Immature natural killer cell (primary cell): Measurements from ENCODE around the gene AP4E1. TPM values are rescaled to one million over a fixed set of nuclear protein-coding genes. Genes with fewer than 3 reads are reported as not detected.
"Not testable (repeated sequence)": the region's sequence is repeated elsewhere in the genome, so short reads cannot be mapped to it uniquely, and the experiment has no call there.

Source experiments
- DNase-seq, 3 donors: peaks; one replicate each; pipeline ENCODE4 v3.0.0; 2022; ENCODE audit warnings: mixed read lengths in 1 of 3
- H3K27ac Mint-ChIP-seq, 6 donors: one replicate each; pipeline ENCODE4 v1.8.0; 2020; ENCODE audit warnings: mixed read lengths in 6 of 6, mild to moderate bottlenecking in 5 of 6, inconsistent platforms in 4 of 6, moderate library complexity in 3 of 6
- H3K27me3 Mint-ChIP-seq, 3 donors: one replicate each; pipeline ENCODE4 v1.8.0; 2020 to 2021; ENCODE audit warnings: low read depth in 3 of 3, mild to moderate bottlenecking in 3 of 3, mixed read lengths in 3 of 3, moderate library complexity in 3 of 3, inconsistent platforms in 1 of 3
- H3K36me3 Mint-ChIP-seq, 3 donors: one replicate each; pipeline ENCODE4 v1.8.0; 2020; ENCODE audit warnings: mixed read lengths in 3 of 3, inconsistent platforms in 2 of 3, mild to moderate bottlenecking in 2 of 3
- H3K4me1 Mint-ChIP-seq, 2 donors: one replicate each; pipeline ENCODE4 v1.8.0; 2020; ENCODE audit warnings: inconsistent platforms in 2 of 2, mild to moderate bottlenecking in 2 of 2, mixed read lengths in 2 of 2, moderate library complexity in 1 of 2
- H3K4me3 Mint-ChIP-seq, 5 donors: one replicate each; pipeline ENCODE4 v1.8.0; 2020; ENCODE audit warnings: mild to moderate bottlenecking in 5 of 5, mixed read lengths in 5 of 5, inconsistent platforms in 3 of 5, moderate library complexity in 3 of 5
- H3K9me3 Mint-ChIP-seq, 6 donors: one replicate each; pipeline ENCODE4 v1.8.0; 2020; ENCODE audit warnings: mild to moderate bottlenecking in 6 of 6, mixed read lengths in 6 of 6, inconsistent platforms in 4 of 6, moderate library complexity in 3 of 6
- polyA plus RNA-seq, 3 donors: library from polyadenylated mRNA; unstranded; fragments of 300-500 nt; fragmentation: Illumina TruSeq; gene quantifications; one replicate each; pipeline ENCODE4 v1.2.3, GENCODE V29; 2021

The AP4E1 gene
- polyA plus RNA-seq, 3 donors from 2014 or later = 2.3 to 7.0 (median 3.2) TPM

DNA sequence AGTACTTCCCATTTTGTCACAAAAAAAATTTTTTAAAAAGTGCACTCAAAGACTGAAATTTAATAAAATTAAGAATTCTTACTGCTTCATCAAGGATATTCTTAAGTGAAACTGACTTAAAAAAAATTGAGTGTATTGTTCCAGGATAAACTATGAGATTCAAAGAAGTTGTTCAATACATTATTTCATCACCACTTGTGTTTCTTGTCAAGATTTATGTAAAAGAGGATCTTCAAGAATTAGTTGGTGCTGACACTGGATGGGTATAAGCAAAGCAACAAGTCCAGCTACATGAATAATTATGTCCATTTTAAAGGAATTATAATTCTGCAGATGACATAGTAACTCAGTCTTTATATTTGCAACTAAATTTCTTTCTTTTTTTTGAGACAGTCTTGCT is 4.3 kb upstream of the AP4E1 start:
- Mint-ChIP-seq H3K4me3 (no peak overlapping the region), H3K4me1 (peaks cover 12 to 29% of the 10 kb centered on the region in 2 donors)

DNA sequence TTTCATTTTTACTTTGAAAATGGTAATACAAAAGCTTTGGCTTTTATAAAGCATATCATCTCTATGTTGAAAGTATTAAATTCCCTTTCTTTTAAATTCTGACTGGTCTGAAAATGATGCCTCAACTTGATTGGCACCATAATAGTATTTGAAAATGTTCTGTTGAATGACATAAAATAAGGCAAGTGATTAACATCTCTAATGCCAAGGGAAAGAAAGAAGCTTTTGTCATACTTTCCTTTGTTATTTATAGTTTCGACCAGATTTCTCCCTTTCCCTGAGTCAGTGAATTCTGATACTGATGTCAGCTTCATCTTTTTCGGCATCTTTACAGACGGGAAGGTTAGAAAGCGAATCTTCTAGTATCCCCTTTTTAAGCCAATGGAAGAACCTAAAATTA is 3.4 kb upstream of the AP4E1 start:
- DNase-seq = no peak
- Mint-ChIP-seq H3K4me1 (peaks cover 18 to 35% of the 10 kb centered on the region in 2 donors), H3K9me3 (no peaks in the 10 kb centered on the region), H3K27ac (peak overlapping the region in 5 of 6 donors; percentile 30 to 64 (median 58)), H3K36me3 (peaks cover 0 to 3% (median 0%) of the 10 kb centered on the region in 3 donors), H3K4me3 (no peak overlapping the region), H3K27me3 (peaks cover 11 to 23% (median 16%) of the 10 kb centered on the region in 3 donors)

More for the DNA sequence above, 4.3 kb upstream of the AP4E1 start:
- H3K27ac Mint-ChIP-seq = no peak overlapping the region
- no peaks in the 10 kb centered on the region for H3K9me3 Mint-ChIP-seq
- H3K27me3 Mint-ChIP-seq = peaks cover 11 to 22% (median 16%) of the 10 kb centered on the region in 3 donors
- peaks cover 0 to 3% (median 0%) of the 10 kb centered on the region in 3 donors for H3K36me3 Mint-ChIP-seq
- no peak for DNase-seq

DNA sequence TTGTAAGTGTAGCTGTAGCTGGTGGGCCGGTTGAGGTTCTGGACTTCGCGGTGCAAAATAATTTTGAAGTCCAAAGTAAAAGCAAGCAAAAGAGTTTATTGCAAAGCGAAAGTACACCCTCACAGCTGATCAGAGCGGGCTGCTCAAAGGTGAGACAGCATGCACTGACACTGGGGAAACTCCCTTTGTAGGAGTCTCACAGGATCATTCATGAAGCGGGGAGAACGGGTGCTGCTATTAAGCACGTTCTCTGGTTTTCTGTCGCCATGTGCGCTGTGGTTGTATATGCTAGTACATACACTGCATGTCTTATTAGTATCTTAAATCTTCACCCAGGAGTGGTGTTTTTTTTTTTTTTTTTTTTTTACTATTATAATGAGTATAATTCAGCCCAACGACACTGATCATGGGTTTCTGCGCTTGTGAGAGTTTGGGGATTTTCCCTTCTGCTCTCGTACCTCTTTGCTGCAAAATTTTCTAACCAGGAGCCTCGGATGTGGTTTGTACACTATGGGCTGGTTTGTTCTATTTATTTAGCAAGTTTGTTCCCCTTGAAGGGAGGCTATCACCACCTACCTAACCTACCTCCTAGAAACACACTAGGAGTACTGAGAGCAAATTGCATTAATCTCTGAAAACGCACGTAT is 1.4 kb upstream of the AP4E1 start:
- peak overlapping the region; percentile 88 to 96 (median 90) for H3K4me3 Mint-ChIP-seq
- peak overlapping the region; percentile 96 to 100 (median 99) for H3K27ac Mint-ChIP-seq
- peaks cover 0 to 4% (median 2%) of the 10 kb centered on the region in 3 donors for H3K36me3 Mint-ChIP-seq
- H3K27me3 Mint-ChIP-seq = peaks cover 11 to 24% (median 16%) of the 10 kb centered on the region in 3 donors
- peaks cover 27 to 41% of the 10 kb centered on the region in 2 donors for H3K4me1 Mint-ChIP-seq
- peak; percentile 82 to 83 (median 83) for DNase-seq
- H3K9me3 Mint-ChIP-seq = no peaks in the 10 kb centered on the region

DNA sequence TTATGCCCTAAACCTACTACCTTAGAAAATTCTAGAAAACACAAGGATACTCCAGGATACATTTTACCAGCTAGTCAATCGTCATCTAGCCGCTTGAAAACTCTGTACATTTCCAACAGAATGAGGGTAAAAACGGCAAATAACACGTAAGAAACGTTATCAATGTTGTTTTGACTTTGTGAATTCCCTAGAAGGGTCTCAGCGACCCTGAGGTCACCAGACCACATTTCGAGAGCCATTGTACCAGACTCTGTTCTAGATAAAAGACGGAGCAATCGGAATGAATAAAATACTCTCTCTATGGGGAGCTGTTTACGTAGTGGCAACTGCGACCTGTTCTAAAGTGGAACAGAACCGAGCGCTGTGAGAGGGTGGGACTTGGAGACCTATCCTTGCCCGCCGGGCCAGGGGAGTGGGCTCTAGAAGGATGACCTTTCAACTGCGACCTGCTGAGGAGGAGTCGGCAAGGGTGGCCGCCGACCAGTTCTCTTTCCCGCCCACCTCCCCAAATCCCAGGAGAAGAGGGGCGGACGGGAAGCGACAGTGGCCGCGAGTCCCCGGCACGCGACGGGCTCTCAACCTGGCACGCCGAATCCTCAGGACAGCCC is 778 bp upstream of the AP4E1 start:
- Mint-ChIP-seq H3K9me3 (no peaks in the 10 kb centered on the region), H3K4me3 (peak overlapping the region; percentile 88 to 96 (median 90)), H3K27ac (peak overlapping the region; percentile 96 to 100 (median 99)), H3K36me3 (peaks cover 0 to 3% (median 2%) of the 10 kb centered on the region in 3 donors), H3K4me1 (peaks cover 27 to 36% of the 10 kb centered on the region in 2 donors), H3K27me3 (peaks cover 11 to 24% (median 17%) of the 10 kb centered on the region in 3 donors)
- peak; percentile 49 to 58 (median 50) for DNase-seq

DNA sequence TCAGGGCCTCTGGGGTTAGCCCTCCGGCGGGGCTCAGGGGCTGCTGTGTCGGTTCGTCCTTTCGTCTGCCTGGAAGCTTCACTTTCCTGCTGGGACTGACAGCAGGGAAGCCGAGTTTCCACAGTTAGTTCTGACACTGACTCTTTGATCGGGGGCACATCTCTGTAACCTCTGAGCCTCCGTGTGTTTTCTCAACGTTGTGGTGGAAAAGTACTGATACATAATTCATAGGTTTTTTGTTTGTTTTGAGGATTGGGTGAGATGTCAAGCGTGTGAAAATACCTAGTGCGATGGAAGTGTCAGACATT is 481 bp downstream of the AP4E1 start:
- H3K27ac Mint-ChIP-seq = peak overlapping the region; percentile 90 to 100 (median 96)
- peaks cover 2 to 10% (median 3%) of the 10 kb centered on the region in 3 donors for H3K36me3 Mint-ChIP-seq
- H3K27me3 Mint-ChIP-seq = peaks cover 11 to 24% (median 17%) of the 10 kb centered on the region in 3 donors
- H3K4me3 Mint-ChIP-seq = peak overlapping the region; percentile 88 to 96 (median 90)
- no peaks in the 10 kb centered on the region for H3K9me3 Mint-ChIP-seq
- peaks cover 29 to 42% of the 10 kb centered on the region in 2 donors for H3K4me1 Mint-ChIP-seq
- DNase-seq = no peak

GRCh38 chr15:50910426-50910795 is 1.9 kb downstream of the AP4E1 start:
- H3K4me1 Mint-ChIP-seq = peaks cover 29 to 42% of the 10 kb centered on the region in 2 donors
- not testable (repeated sequence) for DNase-seq, H3K9me3 Mint-ChIP-seq
- H3K36me3 Mint-ChIP-seq = peaks cover 3 to 14% (median 6%) of the 10 kb centered on the region in 3 donors
- H3K4me3 Mint-ChIP-seq = peak overlapping the region; percentile 36 to 96 (median 88)
- peak overlapping the region in 5 of 6 donors; percentile 4 to 69 (median 60) for H3K27ac Mint-ChIP-seq
- peaks cover 11 to 24% (median 17%) of the 10 kb centered on the region in 3 donors for H3K27me3 Mint-ChIP-seq

GRCh38 chr15:50911001-50911400 is 2.5 kb downstream of the AP4E1 start:
- H3K4me3 Mint-ChIP-seq = peak overlapping the region in 1 of 5 donors; percentile 72
- H3K27me3 Mint-ChIP-seq = peaks cover 11 to 24% (median 17%) of the 10 kb centered on the region in 3 donors
- H3K36me3 Mint-ChIP-seq = peaks cover 3 to 14% (median 6%) of the 10 kb centered on the region in 3 donors
- H3K9me3 Mint-ChIP-seq = no peaks in the 10 kb centered on the region
- no peak for DNase-seq
- H3K27ac Mint-ChIP-seq = no peak overlapping the region
- H3K4me1 Mint-ChIP-seq = peaks cover 29 to 42% of the 10 kb centered on the region in 2 donors

DNA sequence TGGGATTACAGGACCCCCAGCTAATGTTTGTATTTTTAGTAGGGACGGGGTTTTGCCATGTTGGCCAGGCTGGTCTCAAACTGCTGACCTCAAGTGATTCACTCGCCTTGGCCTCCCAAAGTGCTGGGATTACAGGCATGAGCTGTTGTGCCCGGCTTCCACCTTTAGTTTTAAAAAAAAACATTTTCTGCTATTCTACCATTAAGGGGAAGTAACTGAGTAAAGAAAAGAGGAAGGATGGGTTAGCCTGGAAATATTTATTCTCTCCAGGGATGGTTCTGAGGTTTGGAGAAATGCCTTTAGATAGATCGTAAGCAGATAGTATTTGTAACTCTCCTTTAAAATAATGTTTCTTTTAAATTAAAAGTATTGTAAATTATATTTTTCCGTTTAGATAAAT is 3.1 kb downstream of the AP4E1 start:
- Mint-ChIP-seq H3K9me3 (no peaks in the 10 kb centered on the region), H3K27ac (peak overlapping the region in 1 of 6 donors; percentile 23), H3K4me1 (peaks cover 29 to 41% of the 10 kb centered on the region in 2 donors), H3K27me3 (peaks cover 11 to 24% (median 17%) of the 10 kb centered on the region in 3 donors), H3K4me3 (no peak overlapping the region), H3K36me3 (peaks cover 3 to 16% (median 8%) of the 10 kb centered on the region in 3 donors)
- DNase-seq = no peak

DNA sequence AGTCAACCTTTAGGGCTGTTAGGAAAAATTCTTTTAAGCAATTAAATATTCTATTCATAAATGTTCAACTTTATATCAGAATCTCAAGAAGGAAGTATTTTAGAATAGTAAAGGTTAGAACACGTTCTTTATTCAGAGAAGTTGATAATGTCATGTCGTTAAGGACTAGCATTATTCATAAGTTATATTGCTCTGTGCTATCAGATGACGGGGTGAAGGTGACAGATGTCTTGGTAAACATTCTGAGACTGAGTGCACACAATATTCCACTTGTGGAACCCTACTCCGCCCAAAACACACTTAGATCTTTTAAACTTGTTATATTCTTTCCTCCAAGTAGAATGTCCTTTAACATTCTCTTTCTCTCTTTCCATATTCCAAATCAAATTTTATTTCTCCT is 7.9 kb downstream of the AP4E1 start:
- H3K27me3 Mint-ChIP-seq = peaks cover 0 to 3% (median 2%) of the 10 kb centered on the region in 3 donors
- no peak overlapping the region for H3K4me3 Mint-ChIP-seq
- no peak overlapping the region for H3K27ac Mint-ChIP-seq
- H3K36me3 Mint-ChIP-seq = peaks cover 14 to 31% (median 17%) of the 10 kb centered on the region in 3 donors
- H3K9me3 Mint-ChIP-seq = no peaks in the 10 kb centered on the region
- DNase-seq = no peak
- H3K4me1 Mint-ChIP-seq = peaks cover 4 to 7% of the 10 kb centered on the region in 2 donors

DNA sequence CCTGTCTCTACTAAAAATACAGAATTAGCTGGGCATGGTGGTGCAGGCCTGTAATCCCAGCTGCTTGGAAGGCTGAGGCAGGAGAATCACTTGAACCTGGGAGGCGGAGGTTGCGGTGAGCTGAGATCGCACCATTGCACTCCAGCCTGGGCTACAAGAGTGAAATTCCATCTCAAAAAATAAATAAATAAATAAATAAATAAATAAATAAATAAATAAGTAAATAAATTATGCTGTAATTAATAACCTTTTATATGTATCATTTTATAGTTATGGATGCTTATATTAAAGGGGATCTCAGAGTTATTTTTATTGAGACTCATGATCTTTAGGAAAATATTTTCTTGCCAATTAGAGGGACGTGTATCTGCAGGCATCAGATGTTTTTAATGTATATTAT is 10.9 kb downstream of the AP4E1 start:
- not testable (repeated sequence) for H3K27ac Mint-ChIP-seq, H3K9me3 Mint-ChIP-seq, H3K4me1 Mint-ChIP-seq, H3K4me3 Mint-ChIP-seq, DNase-seq, H3K27me3 Mint-ChIP-seq
- H3K36me3 Mint-ChIP-seq = peaks cover 13 to 24% (median 14%) of the 10 kb centered on the region in 3 donors

GRCh38 chr15:50925281-50925680 is 16.8 kb downstream of the AP4E1 start:
- Mint-ChIP-seq H3K36me3 (peaks cover 18 to 32% (median 24%) of the 10 kb centered on the region in 3 donors), H3K4me3 (no peak overlapping the region), H3K4me1 (peaks cover 5% of the 10 kb centered on the region in 2 donors), H3K27ac (peak overlapping the region in 1 of 6 donors; percentile 13), H3K9me3 (no peaks in the 10 kb centered on the region), H3K27me3 (peaks cover 0 to 1% (median 0%) of the 10 kb centered on the region in 3 donors)
- DNase-seq = no peak

DNA sequence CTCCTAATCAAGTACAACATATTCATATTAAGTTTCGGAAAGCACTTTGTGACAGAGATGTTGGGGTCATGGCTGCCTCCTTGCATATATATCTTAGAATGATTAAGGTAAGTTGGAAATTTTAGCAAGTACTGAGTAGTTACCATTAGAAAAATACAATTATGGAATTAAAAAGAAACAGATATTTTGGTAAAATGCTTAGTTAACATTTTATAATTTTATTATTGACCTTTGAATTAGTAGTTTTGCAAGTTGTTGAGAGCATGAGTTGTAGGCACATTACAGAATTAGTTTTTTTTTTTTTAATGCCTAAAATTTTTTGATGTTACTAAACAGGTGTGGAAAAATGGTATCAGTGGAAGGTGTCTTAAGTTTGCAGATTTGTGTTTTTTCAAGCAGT is 20.6 kb downstream of the AP4E1 start:
- Mint-ChIP-seq H3K36me3 (peaks cover 23 to 44% (median 32%) of the 10 kb centered on the region in 3 donors), H3K27ac (no peak overlapping the region), H3K4me3 (no peak overlapping the region), H3K27me3 (no peaks in the 10 kb centered on the region), H3K4me1 (peaks cover 0 to 5% of the 10 kb centered on the region in 2 donors), H3K9me3 (no peaks in the 10 kb centered on the region)
- DNase-seq = no peak

DNA sequence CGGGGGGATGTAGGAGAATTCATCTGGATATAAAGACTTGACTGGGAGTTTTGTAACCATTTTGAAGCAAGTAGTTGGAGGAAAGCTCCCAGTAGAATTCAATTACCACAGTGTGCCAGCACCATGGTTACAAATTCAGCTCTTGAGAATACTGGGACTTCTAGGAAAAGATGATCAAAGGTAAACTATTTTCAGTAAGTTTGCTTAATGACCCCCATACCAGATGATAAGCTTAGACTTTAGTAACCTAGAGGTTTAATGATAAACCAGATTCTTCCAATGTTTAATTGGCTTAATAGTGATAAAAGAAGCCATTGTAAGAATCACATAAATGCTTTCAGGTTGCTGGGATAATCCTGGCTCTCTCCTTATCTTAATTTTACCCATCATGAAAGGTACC is 22.3 kb downstream of the AP4E1 start:
- H3K4me1 Mint-ChIP-seq = peaks cover 0 to 5% of the 10 kb centered on the region in 2 donors
- no peak overlapping the region for H3K4me3 Mint-ChIP-seq
- H3K9me3 Mint-ChIP-seq = no peaks in the 10 kb centered on the region
- H3K27ac Mint-ChIP-seq = no peak overlapping the region
- H3K36me3 Mint-ChIP-seq = peaks cover 19 to 46% (median 23%) of the 10 kb centered on the region in 3 donors
- no peaks in the 10 kb centered on the region for H3K27me3 Mint-ChIP-seq
- no peak for DNase-seq

GRCh38 chr15:50933341-50933740 is 24.9 kb downstream of the AP4E1 start:
- H3K27me3 Mint-ChIP-seq = no peaks in the 10 kb centered on the region
- H3K4me3 Mint-ChIP-seq = no peak overlapping the region
- no peak for DNase-seq

More at GRCh38 chr15:50933341-50933740, 24.9 kb downstream of the AP4E1 start:
- Mint-ChIP-seq H3K36me3 (peaks cover 18 to 47% (median 24%) of the 10 kb centered on the region in 3 donors), H3K9me3 (no peaks in the 10 kb centered on the region), H3K27ac (no peak overlapping the region), H3K4me1 (peaks cover 0 to 5% of the 10 kb centered on the region in 2 donors)
